ENCODE data around the gene GMEB1. TPM values are rescaled to one million over a fixed set of nuclear protein-coding genes. Genes with fewer than 3 reads are reported as not detected.
"Not testable (repeated sequence)": the region's sequence is repeated elsewhere in the genome, so short reads cannot be mapped to it uniquely, and the experiment has no call there.

GMEB1 gene
- total RNA-seq, 1 donor from 2014 or later: 11.5 TPM

DNA sequence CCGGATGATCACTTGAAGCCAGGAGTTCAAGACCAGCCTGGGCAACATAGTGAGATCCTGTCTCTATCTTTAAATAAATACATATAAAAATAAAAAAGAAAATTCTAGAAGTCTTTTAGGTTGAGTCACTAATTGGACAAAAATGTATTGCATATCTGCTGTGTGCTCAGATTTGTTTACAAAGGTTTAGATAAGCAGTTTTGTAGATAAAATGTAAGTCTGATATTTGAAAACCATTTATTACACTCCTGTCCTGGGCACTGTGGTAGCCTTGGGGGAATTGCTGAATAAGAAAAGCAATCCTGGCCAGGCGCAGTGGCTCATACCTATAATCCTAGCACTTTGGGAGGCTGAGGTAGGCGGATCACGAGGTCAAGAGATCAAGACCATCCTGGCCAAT is 11.6 kb downstream of the GMEB1 start:
- no peak overlapping the region for H3K4me3 ChIP-seq (ENCODE audit: low read depth, low read length)
- TF ChIP-seq, protein P1, sequence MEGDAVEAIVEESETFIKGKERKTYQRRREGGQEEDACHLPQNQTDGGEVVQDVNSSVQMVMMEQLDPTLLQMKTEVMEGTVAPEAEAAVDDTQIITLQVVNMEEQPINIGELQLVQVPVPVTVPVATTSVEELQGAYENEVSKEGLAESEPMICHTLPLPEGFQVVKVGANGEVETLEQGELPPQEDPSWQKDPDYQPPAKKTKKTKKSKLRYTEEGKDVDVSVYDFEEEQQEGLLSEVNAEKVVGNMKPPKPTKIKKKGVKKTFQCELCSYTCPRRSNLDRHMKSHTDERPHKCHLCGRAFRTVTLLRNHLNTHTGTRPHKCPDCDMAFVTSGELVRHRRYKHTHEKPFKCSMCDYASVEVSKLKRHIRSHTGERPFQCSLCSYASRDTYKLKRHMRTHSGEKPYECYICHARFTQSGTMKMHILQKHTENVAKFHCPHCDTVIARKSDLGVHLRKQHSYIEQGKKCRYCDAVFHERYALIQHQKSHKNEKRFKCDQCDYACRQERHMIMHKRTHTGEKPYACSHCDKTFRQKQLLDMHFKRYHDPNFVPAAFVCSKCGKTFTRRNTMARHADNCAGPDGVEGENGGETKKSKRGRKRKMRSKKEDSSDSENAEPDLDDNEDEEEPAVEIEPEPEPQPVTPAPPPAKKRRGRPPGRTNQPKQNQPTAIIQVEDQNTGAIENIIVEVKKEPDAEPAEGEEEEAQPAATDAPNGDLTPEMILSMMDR (conservative IDR thresholded peaks at IDR 0.05; ENCODE audit: low read depth, low read length): no peak
- no peak for DNase-seq (ENCODE audit: low read depth)

DNA sequence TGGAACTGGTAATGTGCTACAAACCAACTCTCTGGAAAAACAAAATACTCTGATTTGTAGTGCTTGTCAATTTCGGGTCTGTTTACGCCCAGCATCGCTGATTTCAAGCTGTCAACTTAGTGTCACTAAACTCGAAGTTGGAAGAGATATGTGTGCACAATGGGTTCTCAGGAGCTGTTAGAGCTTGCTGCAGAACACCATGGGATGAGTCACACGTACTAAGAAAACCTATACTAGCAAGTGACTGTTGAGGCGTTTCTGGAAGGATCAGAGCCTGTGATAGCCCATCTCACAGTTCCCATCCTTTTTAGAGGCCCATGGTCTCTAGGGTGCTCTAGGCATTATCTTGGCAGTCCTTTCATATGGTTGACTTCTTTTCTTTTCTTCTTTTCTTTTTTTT is 14.3 kb downstream of the GMEB1 start:
- H3K4me3 ChIP-seq (ENCODE audit: low read depth, low read length): no peak overlapping the region
- TF ChIP-seq, protein P1 (conservative IDR thresholded peaks at IDR 0.05; ENCODE audit: low read depth, low read length): no peak
- no peak for DNase-seq (ENCODE audit: low read depth)

DNA sequence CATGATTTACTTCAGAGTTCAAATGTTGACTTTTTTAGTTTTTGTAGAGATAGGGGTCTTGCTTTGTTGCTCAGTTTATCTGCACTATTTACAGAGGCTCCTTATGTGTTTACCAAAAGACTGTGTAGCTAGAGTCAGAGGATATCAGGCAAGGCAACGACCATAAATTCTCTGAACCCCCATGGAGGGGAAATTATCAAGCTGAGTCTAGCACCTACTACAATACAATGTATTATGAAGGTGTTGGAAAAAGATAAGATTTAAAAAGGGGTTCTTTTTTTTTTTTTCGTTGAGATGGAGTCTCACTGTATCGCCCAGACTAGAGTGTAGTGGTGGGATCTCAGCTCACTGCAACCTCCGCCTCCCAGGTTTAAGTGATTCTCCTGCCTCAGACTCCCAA is 16.4 kb downstream of the GMEB1 start:
- no peak for DNase-seq (ENCODE audit: low read depth)
- H3K4me3 ChIP-seq (ENCODE audit: low read depth, low read length): no peak overlapping the region
- TF ChIP-seq, protein P1 (conservative IDR thresholded peaks at IDR 0.05; ENCODE audit: low read depth, low read length): no peak

DNA sequence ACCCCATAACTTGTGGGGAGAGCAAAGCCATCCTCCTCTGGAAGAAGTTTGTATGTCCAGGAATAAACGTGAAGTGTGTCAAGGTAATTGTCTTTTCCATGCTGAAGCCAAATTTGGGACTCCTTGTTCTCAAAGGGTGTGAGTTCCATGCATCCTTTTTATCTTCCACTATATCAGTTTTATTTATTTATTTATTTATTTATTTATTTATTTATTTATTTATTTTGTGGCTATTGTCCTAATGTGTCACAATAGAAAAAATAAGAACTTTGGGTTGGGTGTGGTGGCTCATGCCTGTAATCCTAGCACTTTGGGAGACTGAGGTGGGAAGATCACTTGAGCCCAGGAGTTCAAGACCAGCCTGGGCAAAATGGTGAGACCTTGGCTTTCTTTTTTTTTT is 23.0 kb downstream of the GMEB1 start:
- not testable (repeated sequence) for H3K4me3 ChIP-seq (ENCODE audit: low read depth, low read length)

DNA sequence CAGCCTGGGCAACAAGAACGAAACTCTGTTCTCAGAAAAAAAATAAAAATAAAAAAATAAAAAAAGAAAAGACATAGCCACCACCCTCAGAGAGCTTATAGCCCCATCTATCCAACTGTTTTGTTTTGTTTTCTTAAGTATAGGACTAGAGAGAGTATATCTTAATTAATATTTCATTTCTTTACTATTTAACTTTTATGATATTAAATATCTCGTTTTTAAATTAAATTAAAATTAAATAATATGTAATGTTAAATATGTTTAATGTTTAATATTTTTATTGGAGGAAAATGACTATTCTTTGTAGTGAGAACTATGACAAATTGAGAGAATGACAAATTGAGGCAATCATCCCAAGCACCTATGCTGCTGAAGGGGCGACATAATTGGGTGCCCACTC is 35.0 kb downstream of the GMEB1 start:
- TF ChIP-seq, protein P1 (conservative IDR thresholded peaks at IDR 0.05; ENCODE audit: low read depth, low read length): no peak
- H3K4me3 ChIP-seq (ENCODE audit: low read depth, low read length): no peak overlapping the region
- DNase-seq (ENCODE audit: low read depth): no peak

More for the DNA sequence above, 23.0 kb downstream of the GMEB1 start:
- not testable (repeated sequence) for DNase-seq (ENCODE audit: low read depth)

DNA sequence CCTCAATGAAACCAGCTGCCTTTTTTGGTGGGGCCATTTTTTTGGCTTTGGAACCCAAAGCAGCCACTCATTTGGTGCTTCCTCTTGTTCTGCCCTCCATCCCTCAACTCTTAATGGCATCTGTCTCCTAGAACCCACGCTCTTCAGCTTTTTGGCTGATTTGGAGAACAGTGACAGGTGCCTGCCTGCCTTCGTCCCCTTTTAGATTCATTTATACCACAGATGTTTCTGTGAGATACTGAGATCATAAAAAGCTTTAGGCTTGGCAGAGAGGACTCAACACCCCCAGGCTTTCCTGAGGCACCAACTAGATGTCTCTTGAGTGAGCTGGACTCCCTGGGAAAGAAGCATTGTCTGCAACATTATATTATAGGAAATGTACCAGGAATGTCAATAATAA is 47.8 kb downstream of the GMEB1 start:
- TF ChIP-seq, protein P1 (conservative IDR thresholded peaks at IDR 0.05; ENCODE audit: low read depth, low read length): no peak
- no peak overlapping the region for H3K4me3 ChIP-seq (ENCODE audit: low read depth, low read length)
- no peak for DNase-seq (ENCODE audit: low read depth)

DNA sequence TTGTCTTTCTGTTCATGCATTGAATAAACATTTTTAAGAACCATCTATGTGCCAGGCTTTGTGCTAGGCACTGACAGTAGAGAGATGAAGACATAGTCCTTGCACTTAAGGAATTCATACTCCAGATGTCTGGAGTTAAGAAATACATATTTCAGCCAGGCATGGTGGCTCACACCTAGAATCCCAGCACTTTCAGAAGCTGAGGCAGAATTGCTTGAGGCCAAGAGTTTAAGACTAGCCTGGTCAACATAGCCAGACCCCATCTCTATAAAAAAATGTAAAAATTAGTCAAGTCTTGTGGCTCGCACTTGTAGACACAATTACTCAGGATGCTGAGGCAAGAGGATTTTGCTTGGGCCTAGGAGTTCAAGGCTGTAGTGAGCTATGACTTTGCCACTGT is 49.6 kb downstream of the GMEB1 start:
- no peak overlapping the region for H3K4me3 ChIP-seq (ENCODE audit: low read depth, low read length)
- TF ChIP-seq, protein P1 (conservative IDR thresholded peaks at IDR 0.05; ENCODE audit: low read depth, low read length): no peak
- DNase-seq (ENCODE audit: low read depth): no peak
